GM19463 (cell line): Measurements from ENCODE around the gene HS3ST1.

Experiments
- ATAC-seq: cut with Tn5 transposase; IDR thresholded peaks from one replicate; pipeline ENCODE4 v1.9.1; 2021; ENCODE audit warnings: mild to moderate bottlenecking, moderate library complexity; ENCODE audit not compliant: unreplicated experiment

Gene HS3ST1

DNA sequence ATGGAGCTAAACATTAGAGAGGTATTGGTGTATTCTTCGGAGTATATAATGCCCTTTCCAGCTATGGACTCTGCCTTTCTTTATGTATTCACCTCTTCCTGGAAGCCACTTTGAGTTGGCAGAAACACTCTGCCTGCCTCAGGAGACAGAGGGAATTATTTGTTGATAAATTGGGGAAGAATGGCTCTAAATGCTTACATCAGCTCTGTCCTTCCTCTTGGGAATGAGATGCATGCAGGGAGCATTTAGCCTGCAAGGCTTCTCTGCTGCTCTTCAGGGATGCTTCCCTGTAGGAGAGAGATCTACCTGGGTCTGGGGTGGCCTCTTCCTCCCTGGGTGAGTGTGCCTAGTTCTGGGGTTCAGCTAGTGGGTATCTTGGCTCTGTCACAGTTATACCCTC is 6.9 kb upstream of the HS3ST1 start:
- no peak for ATAC-seq

- ATAC-seq, result no peak
Observed at GRCh38 chr4:11431111-11431510, 2.4 kb upstream of the HS3ST1 start.

DNA sequence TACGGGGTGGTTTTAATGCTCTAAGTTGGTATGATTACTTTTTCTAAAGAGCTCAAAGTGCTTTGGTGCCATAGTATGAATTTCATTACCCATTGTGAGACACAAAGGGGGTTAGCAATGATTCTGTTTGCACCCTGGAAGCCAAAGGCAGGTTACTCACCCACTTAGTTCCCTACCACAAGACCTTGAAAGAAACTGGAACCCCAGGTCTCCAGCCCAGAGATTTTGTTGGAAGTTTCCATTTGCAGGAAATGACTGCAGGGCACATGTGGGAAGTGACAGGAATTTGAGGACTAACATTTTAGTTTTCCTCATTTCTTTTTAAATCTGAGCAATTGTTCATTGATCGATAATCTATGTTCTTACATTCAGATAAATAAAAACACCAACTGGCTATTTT is 1.8 kb upstream of the HS3ST1 start:
- no peak for ATAC-seq

DNA sequence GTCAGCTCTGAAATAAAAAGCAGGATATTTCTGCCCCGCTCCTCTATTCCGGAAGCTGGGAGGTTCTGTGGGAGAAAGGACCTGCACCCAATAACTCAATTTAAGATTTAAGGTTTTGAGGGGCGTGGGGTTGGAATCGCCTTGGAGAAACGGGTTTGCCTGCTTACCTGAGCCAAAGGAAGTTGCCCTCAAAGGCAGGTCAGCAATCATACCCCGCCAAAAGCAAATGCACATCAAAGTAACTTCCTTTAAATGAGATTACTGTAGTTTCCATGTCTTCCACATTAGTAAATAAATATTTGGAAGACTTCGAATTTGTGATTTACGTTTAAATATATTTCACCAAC is 978 bp upstream of the HS3ST1 start:
- no peak for ATAC-seq

DNA sequence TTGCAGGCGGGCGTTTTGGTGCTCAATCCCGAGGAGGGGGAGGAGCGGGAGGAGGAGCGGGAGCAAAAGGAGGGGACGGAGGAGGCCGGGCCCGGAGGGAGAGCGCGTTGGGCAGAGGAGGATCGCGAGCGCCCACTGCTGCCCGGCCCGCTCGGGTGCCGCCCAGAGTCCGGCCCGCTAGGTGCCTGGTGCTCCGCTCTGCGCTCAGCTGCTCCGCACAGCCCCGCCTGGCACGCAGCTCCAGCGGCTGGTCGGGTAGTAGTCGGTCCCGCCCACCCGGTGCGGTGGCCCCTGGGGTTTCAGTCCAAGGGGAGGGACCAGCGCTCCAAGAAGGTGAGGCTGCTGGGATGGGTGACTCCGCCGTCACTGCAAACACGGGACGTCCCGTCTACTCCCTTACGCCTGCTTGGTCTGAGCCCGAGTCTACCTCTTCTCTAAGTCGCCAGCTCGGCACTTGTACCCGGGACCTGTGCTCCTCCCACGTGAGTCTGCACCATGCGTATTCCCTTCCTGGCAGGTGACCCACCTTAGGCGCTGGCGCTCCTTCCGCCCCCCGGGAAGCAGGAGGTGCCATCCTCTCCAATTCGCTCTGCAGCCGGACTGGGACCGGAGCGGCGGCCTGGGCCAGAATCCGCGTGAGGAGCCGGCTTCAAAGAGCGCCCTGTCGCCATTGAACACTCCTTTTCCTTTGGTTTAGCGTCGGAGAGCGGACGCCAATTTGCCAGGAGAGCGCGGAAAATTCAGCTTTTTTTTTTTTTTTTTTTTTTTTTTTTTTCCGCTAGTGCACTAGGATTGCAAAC is 405 bp upstream of the HS3ST1 start:
- peak; percentile 78 for ATAC-seq

GRCh38 chr4:11427121-11427996 is 1.3 kb downstream of the HS3ST1 start:
- ATAC-seq, result no peak

DNA sequence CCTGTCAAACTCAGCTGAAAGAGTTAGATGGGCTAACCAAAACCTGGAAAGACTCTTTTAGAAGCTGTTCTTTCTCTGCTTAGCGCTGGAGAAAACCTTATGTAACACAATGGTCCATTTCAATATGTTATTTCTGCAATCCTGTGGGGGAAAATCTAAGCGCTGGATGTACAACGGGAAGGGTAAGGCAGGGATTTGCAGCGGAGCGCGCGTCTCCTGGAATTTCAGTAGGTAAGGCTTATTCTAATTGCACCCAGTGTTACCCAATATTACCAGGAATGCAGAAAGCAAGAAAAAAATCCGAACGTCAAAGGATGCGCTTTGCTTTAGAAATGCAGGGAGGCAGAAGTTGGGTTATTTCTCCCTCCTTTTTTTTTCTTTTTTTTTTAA is 2.0 kb downstream of the HS3ST1 start:
- ATAC-seq, result no peak

DNA sequence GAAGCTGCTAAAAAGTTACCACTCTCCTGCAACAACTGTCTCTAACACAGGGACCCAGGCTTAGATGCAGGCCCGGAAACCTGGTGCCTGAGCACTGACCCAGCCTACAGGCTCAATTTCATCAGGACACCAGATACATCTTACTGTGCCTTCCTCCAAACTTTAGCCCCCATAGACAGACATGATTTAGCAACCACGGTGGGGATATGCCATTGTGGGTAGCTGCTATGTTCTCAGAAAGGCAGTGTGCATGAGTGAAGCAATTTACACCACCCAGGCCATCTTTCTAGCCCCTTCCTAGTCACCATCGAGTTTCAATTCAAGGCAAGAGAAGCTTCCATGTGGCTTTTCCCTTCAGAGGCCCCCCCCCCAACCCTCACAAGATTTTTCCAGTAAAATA is 2.7 kb downstream of the HS3ST1 start:
- no peak for ATAC-seq

DNA sequence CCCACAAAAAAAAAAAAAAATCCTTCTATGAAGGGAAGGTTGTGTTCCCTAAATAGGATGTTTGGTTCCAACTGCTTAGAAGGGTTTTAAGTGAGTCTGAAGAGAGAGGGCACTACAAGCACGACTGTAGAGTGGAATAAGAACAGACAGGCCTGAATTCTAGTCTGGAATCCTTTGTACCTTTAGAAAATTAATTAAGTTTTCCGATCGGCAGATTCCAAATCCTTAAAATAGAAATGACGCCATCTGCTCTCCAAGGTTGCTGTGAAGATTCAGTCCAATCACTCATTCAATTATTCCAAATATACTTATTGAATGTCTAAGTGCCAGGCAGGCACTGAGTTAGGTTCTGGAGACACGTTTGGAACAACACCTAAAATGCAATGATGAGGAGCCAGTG is 3.8 kb downstream of the HS3ST1 start:
- ATAC-seq, result no peak

GRCh38 chr4:11424000-11424399 is 4.7 kb downstream of the HS3ST1 start:
- peak; percentile 26 for ATAC-seq

DNA sequence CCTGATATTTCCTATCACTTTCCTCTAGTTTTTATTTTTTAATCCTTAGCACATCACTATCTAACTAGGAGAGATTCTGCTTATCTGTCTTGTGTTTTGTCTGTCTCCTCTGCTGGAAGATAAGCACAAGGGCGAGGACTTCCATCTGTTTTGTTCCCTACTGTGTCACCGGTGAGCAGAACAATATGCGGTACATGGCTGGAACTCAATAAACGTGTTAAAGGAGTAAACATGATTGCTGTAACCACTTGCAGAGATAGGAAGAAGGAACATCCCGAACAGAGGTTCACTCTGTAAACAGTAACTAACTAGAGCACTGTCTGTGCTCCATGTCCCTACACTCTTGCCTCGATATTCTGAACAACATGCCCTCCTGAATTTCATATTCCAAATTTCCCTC is 5.2 kb downstream of the HS3ST1 start:
- ATAC-seq, result no peak

DNA sequence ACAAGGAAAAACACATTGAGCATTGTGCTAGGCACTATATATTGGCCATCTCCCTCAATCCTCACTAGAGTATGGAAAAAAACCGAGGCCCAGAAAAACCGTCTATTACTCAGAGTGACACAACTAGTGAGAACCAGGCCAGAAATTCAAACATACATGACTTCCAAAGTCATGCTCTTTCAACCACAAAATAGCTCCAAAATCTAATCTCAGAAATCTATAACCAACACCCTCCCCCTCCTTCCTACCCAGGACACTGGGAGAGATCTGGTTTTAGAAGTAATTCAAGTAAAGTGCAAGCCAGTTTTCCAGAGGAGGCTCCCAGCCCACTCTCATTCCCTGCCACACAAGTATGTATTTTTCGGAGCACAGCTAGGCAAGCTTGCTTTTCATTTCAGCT is 7.6 kb downstream of the HS3ST1 start:
- ATAC-seq, result no peak

GRCh38 chr4:11420327-11420726 is 8.4 kb downstream of the HS3ST1 start:
- no peak for ATAC-seq

GRCh38 chr4:11418610-11419009 is 10.1 kb downstream of the HS3ST1 start:
- no peak for ATAC-seq

- ATAC-seq, result no peak
Observed at GRCh38 chr4:11416767-11417113, 12.0 kb downstream of the HS3ST1 start.

GRCh38 chr4:11416071-11416766 is 12.5 kb downstream of the HS3ST1 start:
- peak; percentile 35 for ATAC-seq

GRCh38 chr4:11415409-11416070 is 13.2 kb downstream of the HS3ST1 start:
- peak; percentile 59 for ATAC-seq

DNA sequence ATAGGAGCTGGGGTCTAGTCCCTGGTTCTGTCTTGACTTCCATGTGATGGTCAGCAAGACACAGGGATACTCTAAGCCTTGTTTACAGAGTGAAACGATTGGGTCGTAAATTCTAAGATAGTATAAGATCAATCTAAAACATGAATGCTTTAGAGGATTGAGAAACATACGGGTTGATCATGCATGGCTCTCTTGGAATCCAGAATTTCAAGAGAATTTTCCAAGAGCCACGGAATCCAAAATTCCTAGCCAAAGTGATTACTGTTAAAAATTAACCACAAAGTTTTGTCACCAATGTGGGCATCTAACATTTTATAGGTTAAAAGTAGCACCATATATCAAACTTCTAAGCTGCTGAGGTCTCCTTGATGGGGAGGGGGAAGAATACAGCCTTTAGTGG is 16.5 kb downstream of the HS3ST1 start:
- ATAC-seq, result no peak

GRCh38 chr4:11409632-11410031 is 19.1 kb downstream of the HS3ST1 start:
- ATAC-seq, result no peak

- no peak for ATAC-seq
Observed at GRCh38 chr4:11408233-11408967, 20.3 kb downstream of the HS3ST1 start.

GRCh38 chr4:11407551-11407950 is 21.1 kb downstream of the HS3ST1 start:
- ATAC-seq, result no peak
